H1 (cell line): Measurements from ENCODE around the gene YTHDF2. TPM values are rescaled to one million over a fixed set of nuclear protein-coding genes. Genes with fewer than 3 reads are reported as not detected.

ENCODE experiments used
- CTCF ChIA-PET: fragments of 300-600 bp; sonication (Branson Sonifier 250); formaldehyde crosslinking; loops from one replicate; lab custom pipeline; 2021; ENCODE audit not compliant: partially characterized antibody; lab: Charles Lee
- POLR2A ChIA-PET: fragments of 300-600 bp; sonication (Branson Sonifier 250); formaldehyde crosslinking; loops from one replicate; lab custom pipeline; 2021; ENCODE audit warnings: inconsistent platforms; ENCODE audit not compliant: partially characterized antibody; lab: Charles Lee
- DNase-seq, 2 experiments: peaks; one replicate each; pipeline versions ENCODE4 v3.0.0 to v3.0.0-alpha.2; 2010 to 2022; ENCODE audit warnings: low spot score in 2 of 2, low read depth in 1 of 2, mixed read lengths in 1 of 2
- FAIRE-seq: peaks from 2 replicates; lab custom pipeline; 2011; peaks lifted over from hg19 to GRCh38; lab: Jason Lieb, UNC
- H2AFZ ChIP-seq: 2 replicates; pipeline ENCODE4 v1.8.1; 2012; ENCODE audit warnings: low read length, inconsistent platforms
- H2AK5ac ChIP-seq: 2 replicates; pipeline ENCODE4 v1.6.1; 2013; ENCODE audit warnings: low read depth, low read length
- H2BK120ac ChIP-seq: replicated peaks from 2 replicates; pipeline ENCODE3; 2013; ENCODE audit warnings: low read depth, low read length, inconsistent platforms
- H2BK12ac ChIP-seq: 2 replicates; pipeline ENCODE4 v1.6.1; 2013; ENCODE audit warnings: low read depth, low read length
- H2BK15ac ChIP-seq: 2 replicates; pipeline ENCODE4 v1.6.1; 2013; ENCODE audit warnings: low read length
- H2BK20ac ChIP-seq: 2 replicates; pipeline ENCODE4 v1.6.1; 2013; ENCODE audit warnings: low read length
- H2BK5ac ChIP-seq: 2 replicates; pipeline ENCODE4 v1.6.1; 2013; ENCODE audit warnings: low read depth, low read length
- H3K14ac ChIP-seq: 2 replicates; pipeline ENCODE4 v1.6.1; 2013; ENCODE audit warnings: inconsistent platforms; ENCODE audit not compliant: insufficient read length
- H3K18ac ChIP-seq: 2 replicates; pipeline ENCODE4 v1.6.1; 2013; ENCODE audit warnings: low read length; ENCODE audit errors: extremely low read depth
- H3K23ac ChIP-seq: 2 replicates; pipeline ENCODE4 v1.6.1; 2013; ENCODE audit warnings: inconsistent platforms; ENCODE audit not compliant: insufficient read length
- H3K23me2 ChIP-seq: 2 replicates; pipeline ENCODE4 v1.6.1; 2013; ENCODE audit warnings: low read depth, low read length
- H3K27ac ChIP-seq: 2 replicates; pipeline ENCODE4 v1.6.1; 2011; ENCODE audit warnings: low read depth, low read length, inconsistent platforms
- H3K27me3 ChIP-seq, 4 experiments: replicated peaks in 1 of 4; 1 replicate in 1 of 4; 2 replicates in 3 of 4; pipeline versions ENCODE4 v1.6.1 to v1.8.1; 2011 to 2013; ENCODE audit warnings: low read length in 3 of 4, mild to moderate bottlenecking in 3 of 4, inconsistent platforms in 2 of 4, mixed read lengths in 2 of 4, moderate library complexity in 1 of 4; ENCODE audit not compliant: control insufficient read depth in 3 of 4, insufficient read depth in 3 of 4; ENCODE audit errors: extremely low read depth in 1 of 4
- H3K36me3 ChIP-seq, 4 experiments: 2 replicates each; pipeline versions ENCODE4 v1.6.1 to v1.8.1; 2011 to 2013; ENCODE audit warnings: mild to moderate bottlenecking in 4 of 4, low read length in 3 of 4, moderate library complexity in 2 of 4, control low read depth in 1 of 4, inconsistent platforms in 1 of 4; ENCODE audit not compliant: insufficient read depth in 4 of 4, control insufficient read depth in 2 of 4
- H3K4ac ChIP-seq: replicated peaks from 2 replicates; pipeline ENCODE3; 2013; ENCODE audit warnings: low read length, low read depth, mixed read lengths, inconsistent platforms; ENCODE audit not compliant: insufficient read length
- H3K4me1 ChIP-seq, 4 experiments: replicated peaks in 1 of 4; 1 replicate in 1 of 4; 2 replicates in 3 of 4; pipeline versions ENCODE4 v1.6.1 to v1.8.1; 2011 to 2013; ENCODE audit warnings: low read length in 3 of 4, inconsistent platforms in 2 of 4, mixed read lengths in 1 of 4; ENCODE audit not compliant: insufficient read depth in 4 of 4, control insufficient read depth in 3 of 4
- H3K4me2 ChIP-seq, 2 experiments: 2 replicates each; pipeline versions ENCODE4 v1.6.1 to v1.8.1; 2011 to 2013; ENCODE audit warnings: low read depth in 2 of 2, low read length in 2 of 2, control low read depth in 1 of 2, inconsistent platforms in 1 of 2, mild to moderate bottlenecking in 1 of 2; ENCODE audit not compliant: insufficient read depth in 1 of 2
- H3K4me3 ChIP-seq, 4 experiments: fragments of 200-600, 300-600 bp in 1 of 4; sonication (generic), shearing (Covaris generic), sonication (Bioruptor Twin) in 1 of 4; 2 replicates each; pipeline versions ENCODE4 v1.5.1 to v1.8.1; 2011 to 2016; ENCODE audit warnings: low read length in 4 of 4, low read depth in 3 of 4, control low read depth in 2 of 4, inconsistent platforms in 2 of 4, mild to moderate bottlenecking in 2 of 4, mixed read lengths in 1 of 4, moderate library complexity in 1 of 4; ENCODE audit not compliant: insufficient read depth in 2 of 4; ENCODE audit errors: extremely low read depth in 1 of 4
- H3K56ac ChIP-seq: replicated peaks from 2 replicates; pipeline ENCODE3; 2013; ENCODE audit warnings: low read depth, mild to moderate bottlenecking, mixed read lengths, low read length, inconsistent platforms; ENCODE audit not compliant: insufficient read length
- H3K79me1 ChIP-seq: 2 replicates; pipeline ENCODE4 v1.6.1; 2013; ENCODE audit warnings: low read depth, low read length, control low read depth
- H3K79me2 ChIP-seq, 2 experiments: 2 replicates each; pipeline versions ENCODE4 v1.6.1 to v1.8.1; 2012 to 2013; ENCODE audit warnings: low read length in 2 of 2, mild to moderate bottlenecking in 2 of 2, inconsistent platforms in 1 of 2; ENCODE audit not compliant: insufficient read depth in 2 of 2, control insufficient read depth in 1 of 2
- H3K9ac ChIP-seq, 4 experiments: replicated peaks in 1 of 4; 1 replicate in 1 of 4; 2 replicates in 3 of 4; pipeline versions ENCODE4 v1.6.1 to v1.8.1; 2011 to 2013; ENCODE audit warnings: low read depth in 3 of 4, low read length in 3 of 4, control low read depth in 2 of 4, mild to moderate bottlenecking in 2 of 4, moderate library complexity in 2 of 4, inconsistent platforms in 1 of 4; ENCODE audit errors: extremely low read depth in 1 of 4
- H3K9me3 ChIP-seq, 2 experiments: 2 replicates each; pipeline versions ENCODE4 v1.6.1 to v1.8.1; 2012 to 2013; ENCODE audit warnings: mild to moderate bottlenecking in 2 of 2, moderate library complexity in 2 of 2, control low read depth in 1 of 2, inconsistent platforms in 1 of 2, low read depth in 1 of 2, low read length in 1 of 2, mixed read lengths in 1 of 2; ENCODE audit not compliant: insufficient read depth in 2 of 2
- H4K20me1 ChIP-seq, 2 experiments: replicated peaks in 1 of 2; 2 replicates each; pipeline versions ENCODE3 to v1.8.1; 2011 to 2013; ENCODE audit warnings: inconsistent platforms in 2 of 2, low read length in 2 of 2, mild to moderate bottlenecking in 1 of 2; ENCODE audit not compliant: insufficient read depth in 2 of 2, control insufficient read depth in 1 of 2
- H4K5ac ChIP-seq: 2 replicates; pipeline ENCODE4 v1.6.1; 2013; ENCODE audit warnings: low read length, low read depth, mixed read lengths, inconsistent platforms; ENCODE audit not compliant: insufficient read length
- H4K8ac ChIP-seq: 2 replicates; pipeline ENCODE4 v1.8.0; 2013; ENCODE audit warnings: mild to moderate bottlenecking, moderate library complexity, low read length, inconsistent platforms; ENCODE audit not compliant: insufficient read depth; ENCODE audit errors: extremely low read depth
- H4K91ac ChIP-seq: replicated peaks from 2 replicates; pipeline ENCODE3; 2013; ENCODE audit warnings: low read length, mixed read lengths, inconsistent platforms; ENCODE audit not compliant: insufficient read length
- ATF2 ChIP-seq: IDR thresholded peaks from 2 replicates; pipeline ENCODE4 v1.6.1; 2012; ENCODE audit warnings: low read length, inconsistent platforms
- CHD2 ChIP-seq: IDR thresholded peaks from 2 replicates; pipeline ENCODE4 v1.6.1; 2012; ENCODE audit warnings: low read length, improper control_type of control experiment
- FOSL1 ChIP-seq: IDR thresholded peaks from 2 replicates; pipeline ENCODE4 v1.6.1; 2011; ENCODE audit warnings: mild to moderate bottlenecking, low read depth, low read length, moderate library complexity; ENCODE audit not compliant: insufficient read depth
- GABPA ChIP-seq: IDR thresholded peaks from 2 replicates; pipeline ENCODE4 v1.6.1; 2011; ENCODE audit warnings: mild to moderate bottlenecking, low read length, moderate library complexity, borderline replicate concordance; ENCODE audit not compliant: insufficient read depth
- JUN ChIP-seq: IDR thresholded peaks from 2 replicates; pipeline ENCODE4 v1.6.1; 2011; ENCODE audit warnings: low read depth, mild to moderate bottlenecking, improper control_type of control experiment, low read length
- RAD21 ChIP-seq, 2 experiments: IDR thresholded peaks in 1 of 2; conservative IDR thresholded peaks in 1 of 2; 2 replicates each; pipeline ENCODE4 v1.6.1; 2011; ENCODE audit warnings: low read depth in 2 of 2, low read length in 2 of 2, improper control_type of control experiment in 1 of 2, inconsistent platforms in 1 of 2, mild to moderate bottlenecking in 1 of 2, moderate library complexity in 1 of 2
- SIRT6 ChIP-seq: IDR thresholded peaks from one replicate; pipeline ENCODE4 v1.7.1; 2012; ENCODE audit warnings: low read length, inconsistent platforms
- SP4 ChIP-seq: IDR thresholded peaks from 2 replicates; pipeline ENCODE4 v1.6.1; 2012; ENCODE audit warnings: low read length, inconsistent platforms
- TEAD4 ChIP-seq: IDR thresholded peaks from 2 replicates; pipeline ENCODE4 v1.6.1; 2012; ENCODE audit warnings: low read depth, low read length, inconsistent platforms, mixed read lengths
- WGBS, 2 experiments: shearing (Covaris generic) in 1 of 2; methylation state at CpG; one replicate each; pipeline versions ENCODE4 v1.1.6 to v1.1.7; 2013 to 2015; ENCODE audit warnings: low lambda C conversion rate in 2 of 2, mixed read lengths in 2 of 2, inconsistent platforms in 1 of 2, low coverage in 1 of 2, missing lambda C conversion rate in 1 of 2; ENCODE audit not compliant: insufficient replicate concordance in 2 of 2, insufficient coverage in 1 of 2, insufficient read length in 1 of 2; ENCODE audit errors: extremely low coverage in 1 of 2, missing lambda C conversion rate in 1 of 2; 5-methylcytosine and 5-hydroxymethylcytosine counted together
- polyA plus RNA-seq, 7 experiments: library from polyadenylated mRNA; depleted of rRNA in 3 of 7; stranded (reverse) in 5 of 7; unstranded in 2 of 7; fragments of >200 nt in 5 of 7; fragments of 200-250 nt in 2 of 7; gene quantifications; 1 replicate in 5 of 7; 2 replicates in 1 of 7; 4 replicates in 1 of 7; pipeline versions ENCODE4 v1.2.1 to v1.2.3, GENCODE V29; 2011 to 2013; ENCODE audit warnings: missing spikeins in 2 of 7, mixed read lengths in 2 of 7
- total RNA-seq: library from RNA; stranded (reverse); fragmentation: NEBNext Ultra II Directional; extraction: Animal tissue kit (Norgen Biotek cat#: 25700); gene quantifications from 2 replicates; pipeline ENCODE4 v1.2.1, GENCODE V29; 2021
- TF ChIP-seq, protein P1 (sequence below): IDR thresholded peaks from 2 replicates; pipeline ENCODE4 v1.6.1; 2011; ENCODE audit warnings: low read depth, mild to moderate bottlenecking, low read length; ENCODE audit not compliant: insufficient read depth

The YTHDF2 gene
- total and polyA plus RNA-seq, 2 of the 8 experiments (the other 6 are each of a cell fraction or from before 2014, with no cell fraction given) = 128 to 164 TPM

DNA sequence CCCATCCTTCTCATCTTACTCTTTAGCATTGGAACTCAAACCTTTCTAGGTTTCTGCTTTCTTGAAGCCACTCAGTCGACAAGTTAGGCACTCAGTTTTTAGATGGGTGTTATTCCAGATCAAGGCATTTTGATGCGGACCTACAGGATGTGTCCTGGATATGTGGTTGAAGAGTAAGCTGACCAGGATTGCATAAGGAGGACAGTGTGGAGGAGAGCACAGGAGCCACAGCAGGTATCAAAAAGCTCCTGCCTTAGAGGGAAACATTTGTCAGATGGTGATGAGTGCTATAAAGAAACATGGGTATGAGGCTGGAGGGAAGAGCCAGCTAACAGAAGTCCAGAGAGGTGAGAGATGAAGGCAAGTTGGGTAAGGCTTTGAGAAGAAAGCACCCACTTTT lies 41.3 kb downstream of the YTHDF2 start:
- no peak for DNase-seq
- WGBS, 2 experiments = 97% methylated on average over 2 of the region's 2 CpGs; no CpG with 5 or more reads in 1 of the 2 experiments
- Histone ChIP-seq H3K9ac (no peak overlapping the region), H3K36me3 (peaks cover 0 to 5% (median 0%) of the 10 kb centered on the region in 4 experiments; a peak in 1 of 8 replicates), H4K20me1 (peaks cover 0 to 8% of the 10 kb centered on the region in 2 experiments), H4K8ac (no peak overlapping the region), H3K23ac (no peak overlapping the region), H2BK12ac (no peak overlapping the region), H3K27me3 (no peaks in the 10 kb centered on the region), H2AFZ (no peak overlapping the region), H3K4me2 (no peak overlapping the region), H3K23me2 (no peaks in the 10 kb centered on the region), H3K56ac (no peak overlapping the region), H3K27ac (no peak overlapping the region), H3K79me1 (no peaks in the 10 kb centered on the region), H2BK20ac (no peak overlapping the region), H3K18ac (no peak overlapping the region), H4K5ac (no peak overlapping the region), H3K14ac (no peak overlapping the region), H4K91ac (no peak overlapping the region), H2AK5ac (no peak overlapping the region), H2BK15ac (no peak overlapping the region), H3K79me2 (no peaks in the 10 kb centered on the region), H3K4me1 (no peaks in the 10 kb centered on the region), H2BK5ac (no peak overlapping the region), H2BK120ac (no peak overlapping the region), H3K4me3 (no peak overlapping the region), H3K4ac (no peak overlapping the region), H3K9me3 (no peaks in the 10 kb centered on the region)
- ChIA-PET CTCF (interaction anchor here (1.1 kb wide), 1 partner anchor 99 kb away, joined by 10 read pairs; no protein-coding TSS in a partner anchor), POLR2A (interaction anchor here (0.9 to 2.2 kb wide), 3 partner anchors 13 to 99 kb away, joined by 3 to 9 read pairs (median 4); no protein-coding TSS in a partner anchor)
- no peak for FAIRE-seq
- TF ChIP-seq RAD21 (IDR thresholded peaks at IDR 0.05 in 1 of 2, conservative IDR thresholded peaks at IDR 0.05 in 1 of 2; ENCODE audit: low read depth in 2 of 2, low read length in 2 of 2) = no peak
- TF ChIP-seq, protein P1, sequence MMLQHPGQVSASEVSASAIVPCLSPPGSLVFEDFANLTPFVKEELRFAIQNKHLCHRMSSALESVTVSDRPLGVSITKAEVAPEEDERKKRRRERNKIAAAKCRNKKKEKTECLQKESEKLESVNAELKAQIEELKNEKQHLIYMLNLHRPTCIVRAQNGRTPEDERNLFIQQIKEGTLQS = no peak
- no peak for TF ChIP-seq ATF2
- no peak for TF ChIP-seq SP4
- no peak for TF ChIP-seq SIRT6
- TF ChIP-seq TEAD4 = no peak
- no peak for TF ChIP-seq GABPA
- TF ChIP-seq FOSL1 = no peak
- TF ChIP-seq JUN = no peak
- TF ChIP-seq CHD2 = no peak
